GM23338 (cell line): ENCODE measurements around the gene DENND4B. TPM values are rescaled to one million over a fixed set of nuclear protein-coding genes. Genes with fewer than 3 reads are reported as not detected.

Experiments used
- ATAC-seq: fragments of 200-7000 bp; cut with Tn5 transposase; 3 replicates; pipeline ENCODE4 v1.9.1; 2020
- DNase-seq: peaks from one replicate; pipeline ENCODE4 v3.0.0-alpha.2; 2015; ENCODE audit warnings: low spot score
- H2AFZ ChIP-seq: fragments of 200-600 bp; sonication (generic); 2 replicates; pipeline ENCODE4 v1.8.0; 2016; ENCODE audit warnings: antibody characterized with exemption, mild to moderate bottlenecking, moderate library complexity
- H3F3A ChIP-seq: fragments of 200-600 bp; sonication (generic); replicated peaks from 2 replicates; pipeline ENCODE4 v1.8.0; 2017; ENCODE audit warnings: antibody characterized with exemption, mixed run types, low read depth
- H3K27ac ChIP-seq: fragments of 200-600 bp; sonication (generic); 2 replicates; pipeline ENCODE4 v1.6.1; 2016; ENCODE audit warnings: low read depth
- H3K27me3 ChIP-seq: fragments of 200-600 bp; sonication (generic); 2 replicates; pipeline ENCODE4 v1.8.0; 2016; ENCODE audit warnings: mild to moderate bottlenecking, mixed run types, moderate library complexity; ENCODE audit not compliant: insufficient read depth
- H3K36me3 ChIP-seq: fragments of 200-600 bp; sonication (generic); 2 replicates; pipeline ENCODE4 v1.8.0; 2016; ENCODE audit warnings: mild to moderate bottlenecking; ENCODE audit not compliant: insufficient read depth
- H3K4me1 ChIP-seq: fragments of 200-600 bp; sonication (generic); 2 replicates; pipeline ENCODE4 v1.8.0; 2016; ENCODE audit warnings: mild to moderate bottlenecking, moderate library complexity; ENCODE audit not compliant: insufficient read depth
- H3K4me2 ChIP-seq: fragments of 200-600 bp; sonication (generic); 2 replicates; pipeline ENCODE4 v1.7.1; 2017; ENCODE audit warnings: mixed run types
- H3K4me3 ChIP-seq: fragments of 200-600 bp; sonication (generic); 2 replicates; pipeline ENCODE4 v1.6.1; 2016; ENCODE audit warnings: mixed run types
- H3K79me2 ChIP-seq: fragments of 200-600 bp; sonication (generic); replicated peaks from 2 replicates; pipeline ENCODE4 v1.8.0; 2017; ENCODE audit warnings: mild to moderate bottlenecking; ENCODE audit not compliant: insufficient read depth
- H3K9me2 ChIP-seq: fragments of 200-600 bp; sonication (generic); 2 replicates; pipeline ENCODE4 v1.8.0; 2017; ENCODE audit not compliant: insufficient read depth
- H4K20me1 ChIP-seq: fragments of 200-600 bp; sonication (generic); replicated peaks from 2 replicates; pipeline ENCODE4 v1.8.0; 2017; ENCODE audit warnings: mild to moderate bottlenecking; ENCODE audit not compliant: insufficient read depth
- H3K27ac Mint-ChIP-seq: 2 replicates; pipeline ENCODE4 v1.8.0; 2020; ENCODE audit warnings: inconsistent platforms, mild to moderate bottlenecking, moderate library complexity, mixed read lengths
- H3K27me3 Mint-ChIP-seq: 3 replicates; pipeline ENCODE4 v1.8.0; 2022; ENCODE audit warnings: low read depth, mild to moderate bottlenecking, moderate library complexity, mixed read lengths, inconsistent platforms; ENCODE audit not compliant: insufficient read depth, poor library complexity
- H3K36me3 Mint-ChIP-seq: 3 replicates; pipeline ENCODE4 v1.8.0; 2021; ENCODE audit warnings: low read depth, mild to moderate bottlenecking, inconsistent platforms, moderate library complexity, mixed read lengths
- H3K4me1 Mint-ChIP-seq: 3 replicates; pipeline ENCODE4 v1.8.0; 2020; ENCODE audit warnings: mild to moderate bottlenecking, inconsistent platforms, mixed read lengths
- H3K4me3 Mint-ChIP-seq: 3 replicates; pipeline ENCODE4 v1.8.0; 2021; ENCODE audit warnings: moderate library complexity, mild to moderate bottlenecking, inconsistent platforms, mixed read lengths
- H3K9me3 Mint-ChIP-seq: 3 replicates; pipeline ENCODE4 v1.8.0; 2020; ENCODE audit warnings: moderate library complexity, mild to moderate bottlenecking, inconsistent platforms, mixed read lengths
- CREB1 ChIP-seq: fragments of 250-450 bp; sonication (Bioruptor Pico); IDR thresholded peaks from 2 replicates; pipeline ENCODE4 v1.5.0; 2020; ENCODE audit warnings: low read depth, mild to moderate bottlenecking, moderate library complexity
- CTCF ChIP-seq, 2 experiments: fragments of 200-600 bp in 1 of 2; sonication (generic) in 1 of 2; conservative IDR thresholded peaks; 2 replicates each; pipeline versions ENCODE4 v1.5.1 to v1.6.1; 2016 to 2017; ENCODE audit warnings: antibody characterized with exemption in 2 of 2, low read depth in 2 of 2, mild to moderate bottlenecking in 2 of 2, moderate library complexity in 1 of 2
- ETS1 ChIP-seq: IDR thresholded peaks from 2 replicates; pipeline ENCODE4 v1.6.1; 2016; ENCODE audit warnings: antibody characterized with exemption
- EZH2 ChIP-seq: fragments of 200-600 bp; sonication (generic); IDR thresholded peaks from one replicate; pipeline ENCODE4 v1.8.0; 2017; ENCODE audit warnings: antibody characterized with exemption, mild to moderate bottlenecking, low read depth; ENCODE audit not compliant: unreplicated experiment
- EZH2phosphoT487 ChIP-seq: fragments of 200-600 bp; sonication (generic); IDR thresholded peaks from one replicate; pipeline ENCODE4 v1.8.1; 2018; ENCODE audit warnings: antibody characterized with exemption; ENCODE audit not compliant: unreplicated experiment
- JUNB ChIP-seq: IDR thresholded peaks from one replicate; pipeline ENCODE4 v1.6.1; 2016; ENCODE audit warnings: antibody characterized with exemption; ENCODE audit not compliant: unreplicated experiment
- NANOG ChIP-seq: IDR thresholded peaks from 2 replicates; pipeline ENCODE4 v1.6.1; 2016; ENCODE audit warnings: antibody characterized with exemption, borderline replicate concordance
- POLR2AphosphoS5 ChIP-seq: IDR thresholded peaks from 2 replicates; pipeline ENCODE4 v1.6.1; 2016; ENCODE audit warnings: antibody characterized with exemption, low read depth
- REST ChIP-seq: IDR thresholded peaks from one replicate; pipeline ENCODE4 v1.6.1; 2018; ENCODE audit warnings: antibody characterized with exemption; ENCODE audit not compliant: unreplicated experiment
- STAT1 ChIP-seq: IDR thresholded peaks from one replicate; pipeline ENCODE4 v1.6.1; 2016; ENCODE audit warnings: antibody characterized with exemption; ENCODE audit not compliant: unreplicated experiment
- ZNF114 ChIP-seq: fragments of 250-450 bp; sonication (Bioruptor Pico); IDR thresholded peaks from 2 replicates; pipeline ENCODE4 v1.5.0; 2020; ENCODE audit warnings: mild to moderate bottlenecking, moderate library complexity
- ZNF331 ChIP-seq: fragments of 250-450 bp; sonication (Bioruptor Pico); IDR thresholded peaks from 2 replicates; pipeline ENCODE4 v1.5.0; 2020; ENCODE audit warnings: low read depth, mild to moderate bottlenecking, moderate library complexity
- polyA plus RNA-seq: library from polyadenylated mRNA; unstranded; fragments of >200 nt; fragmentation: Nextera tagmentation; extraction: Ambion mirVana; gene quantifications from 2 replicates; pipeline ENCODE4 v1.2.1, GENCODE V29; 2016
- total RNA-seq: library from RNA; depleted of rRNA; stranded (reverse); fragments of >200 nt; shearing (Covaris generic); gene quantifications from 2 replicates; pipeline ENCODE4 v1.2.3, GENCODE V29; 2014

DENND4B gene
- total and polyA plus RNA-seq, 2 experiments from 2014 or later: 29.4 to 57.0 TPM

- peaks cover 20% of the 10 kb centered on the region for H3K36me3 ChIP-seq
- H3K9me2 ChIP-seq: no peaks in the 10 kb centered on the region
- no peaks in the 10 kb centered on the region for H3K79me2 ChIP-seq
- no peak overlapping the region for H2AFZ ChIP-seq
- Mint-ChIP-seq H3K27ac (no peak overlapping the region), H3K27me3 (peaks cover 15% of the 10 kb centered on the region), H3K4me1 (no peaks in the 10 kb centered on the region), H3K4me3 (no peak overlapping the region), H3K36me3 (peaks cover 75% of the 10 kb centered on the region), H3K9me3 (no peaks in the 10 kb centered on the region)
- H3K4me2 ChIP-seq: no peak overlapping the region
- H3K4me1 ChIP-seq: no peaks in the 10 kb centered on the region
- no peak for DNase-seq
- H3K27me3 ChIP-seq: no peaks in the 10 kb centered on the region
- no peak overlapping the region for H3K4me3 ChIP-seq
- no peaks in the 10 kb centered on the region for H3F3A ChIP-seq
- no peak overlapping the region for H3K27ac ChIP-seq
- ATAC-seq: no peak
- H4K20me1 ChIP-seq: no peaks in the 10 kb centered on the region
- no peak for TF ChIP-seq NANOG
- TF ChIP-seq JUNB: no peak
- TF ChIP-seq CREB1 (CRISPR knock-in tag): no peak
- TF ChIP-seq STAT1: no peak
- TF ChIP-seq EZH2: no peak
- no peak for TF ChIP-seq REST
- no peak for TF ChIP-seq ZNF114 (CRISPR knock-in tag)
- TF ChIP-seq EZH2phosphoT487: no peak
- TF ChIP-seq CTCF (conservative IDR thresholded peaks at IDR 0.05; ENCODE audit: low read depth in 2 of 2): no peak
These were observed 7.5 kb downstream of the DENND4B start for GRCh38 chr1:153938996-153939395.

GRCh38 chr1:153937331-153937730, 9.2 kb downstream of the DENND4B start:
- H3K27ac Mint-ChIP-seq: no peak overlapping the region
- no peak for TF ChIP-seq ZNF331 (CRISPR knock-in tag)
- no peak for TF ChIP-seq POLR2AphosphoS5
- TF ChIP-seq ETS1: no peak
- no peak for TF ChIP-seq EZH2phosphoT487
- no peaks in the 10 kb centered on the region for H3K9me3 Mint-ChIP-seq

More at GRCh38 chr1:153937331-153937730, 9.2 kb downstream of the DENND4B start:
- peaks cover 20% of the 10 kb centered on the region for H3K36me3 ChIP-seq
- H3K4me2 ChIP-seq: no peak overlapping the region
- no peaks in the 10 kb centered on the region for H3F3A ChIP-seq
- no peaks in the 10 kb centered on the region for H3K4me1 ChIP-seq
- ATAC-seq: no peak
- no peaks in the 10 kb centered on the region for H3K27me3 ChIP-seq
- no peak overlapping the region for H3K27ac ChIP-seq
- H3K27me3 Mint-ChIP-seq: peaks cover 10% of the 10 kb centered on the region
- no peaks in the 10 kb centered on the region for H3K4me1 Mint-ChIP-seq
- H4K20me1 ChIP-seq: no peaks in the 10 kb centered on the region
- H3K4me3 Mint-ChIP-seq: no peak overlapping the region
- no peak for DNase-seq
- no peak overlapping the region for H3K4me3 ChIP-seq
- no peaks in the 10 kb centered on the region for H3K9me2 ChIP-seq
- H2AFZ ChIP-seq: no peak overlapping the region
- H3K79me2 ChIP-seq: no peaks in the 10 kb centered on the region
- peaks cover 80% of the 10 kb centered on the region for H3K36me3 Mint-ChIP-seq
